WTC11 (cell line): ENCODE results near the gene MRAS. TPM values are rescaled to one million over a fixed set of nuclear protein-coding genes. Genes with fewer than 3 reads are reported as not detected.

ENCODE experiments used
- ATAC-seq: fragments of 200-7000 bp; cut with Tn5 transposase; 2 replicates; pipeline ENCODE4 v1.10.0; 2021; ENCODE audit warnings: mild to moderate bottlenecking, moderate library complexity
- CTCF ChIA-PET: fragments of 300-600 bp; sonication (Branson Sonifier 250); formaldehyde crosslinking; loops from one replicate; lab custom pipeline; 2021; ENCODE audit warnings: antibody characterized with exemption; lab: Charles Lee
- POLR2A ChIA-PET: fragments of 350-600 bp; sonication (Branson Sonifier 250); formaldehyde crosslinking; loops from one replicate; lab custom pipeline; 2021; ENCODE audit warnings: antibody characterized with exemption; lab: Charles Lee
- DNase-seq: peaks from one replicate; pipeline ENCODE4 v3.0.0; 2021; ENCODE audit warnings: low spot score
- H3K27ac Mint-ChIP-seq: 2 replicates; pipeline ENCODE4 v1.8.0; 2021; ENCODE audit warnings: mixed read lengths
- H3K27me3 Mint-ChIP-seq: 2 replicates; pipeline ENCODE4 v1.8.0; 2021; ENCODE audit warnings: low read depth, mild to moderate bottlenecking, moderate library complexity, mixed read lengths
- H3K36me3 Mint-ChIP-seq: 2 replicates; pipeline ENCODE4 v1.8.0; 2021; ENCODE audit warnings: mixed read lengths
- H3K4me1 Mint-ChIP-seq: 2 replicates; pipeline ENCODE4 v1.8.0; 2022; ENCODE audit warnings: mixed read lengths
- H3K4me3 Mint-ChIP-seq: 2 replicates; pipeline ENCODE4 v1.8.0; 2021; ENCODE audit warnings: mild to moderate bottlenecking, moderate library complexity, mixed read lengths
- H3K9me3 Mint-ChIP-seq: 2 replicates; pipeline ENCODE4 v1.8.0; 2021; ENCODE audit warnings: mixed read lengths
- ATF1 ChIP-seq: sonication (generic); formaldehyde crosslinking; IDR thresholded peaks from 2 replicates; pipeline ENCODE4 v1.8.1; 2023; ENCODE audit warnings: mild to moderate bottlenecking, moderate library complexity, missing genetic modification reagents
- ETV6 ChIP-seq: sonication (generic); formaldehyde crosslinking; IDR thresholded peaks from 2 replicates; pipeline ENCODE4 v1.8.1; 2022; ENCODE audit warnings: mild to moderate bottlenecking, missing genetic modification reagents
- FOXJ3 ChIP-seq: sonication (generic); formaldehyde crosslinking; IDR thresholded peaks from 2 replicates; pipeline ENCODE4 v1.9.0; 2021; ENCODE audit warnings: missing genetic modification reagents, mild to moderate bottlenecking, borderline replicate concordance
- FOXP1 ChIP-seq: sonication (generic); formaldehyde crosslinking; IDR thresholded peaks from 2 replicates; pipeline ENCODE4 v1.8.0; 2022; ENCODE audit warnings: missing genetic modification reagents, mild to moderate bottlenecking, moderate library complexity, borderline replicate concordance
- GABPB1 ChIP-seq: sonication (generic); formaldehyde crosslinking; IDR thresholded peaks from 2 replicates; pipeline ENCODE4 v1.8.1; 2023; ENCODE audit warnings: mild to moderate bottlenecking, missing genetic modification reagents
- HMGA2 ChIP-seq: fragments of 250-450 bp; sonication (Bioruptor Pico); IDR thresholded peaks from 2 replicates; pipeline ENCODE4 v1.4.0; 2021; ENCODE audit warnings: mild to moderate bottlenecking, moderate library complexity
- JUN ChIP-seq: sonication (generic); formaldehyde crosslinking; IDR thresholded peaks from 2 replicates; pipeline ENCODE4 v1.8.0; 2023; ENCODE audit warnings: mild to moderate bottlenecking, missing genetic modification reagents
- MXD4 ChIP-seq: fragments of 250-450 bp; sonication (Bioruptor Pico); IDR thresholded peaks from 2 replicates; pipeline ENCODE4 v1.8.0; 2021; ENCODE audit warnings: mild to moderate bottlenecking, moderate library complexity, borderline replicate concordance
- MYBL2 ChIP-seq: sonication (generic); formaldehyde crosslinking; IDR thresholded peaks from 2 replicates; pipeline ENCODE4 v1.8.1; 2023; ENCODE audit warnings: mild to moderate bottlenecking, moderate library complexity, missing genetic modification reagents
- NFATC4 ChIP-seq: fragments of 250-450 bp; sonication (Bioruptor Pico); IDR thresholded peaks from 2 replicates; pipeline ENCODE4 v1.9.0; 2021; ENCODE audit warnings: mild to moderate bottlenecking
- NFYB ChIP-seq: sonication (generic); formaldehyde crosslinking; conservative IDR thresholded peaks from 2 replicates; pipeline ENCODE4 v1.8.0; 2022; ENCODE audit warnings: low read depth, missing genetic modification reagents
- NR1H2 ChIP-seq: sonication (generic); formaldehyde crosslinking; IDR thresholded peaks from 2 replicates; pipeline ENCODE4 v1.9.0; 2021; ENCODE audit warnings: mild to moderate bottlenecking, moderate library complexity, missing genetic modification reagents
- NR2C2 ChIP-seq: sonication (generic); formaldehyde crosslinking; IDR thresholded peaks from 2 replicates; pipeline ENCODE4 v1.8.0; 2022; ENCODE audit warnings: mild to moderate bottlenecking, missing genetic modification reagents
- OVOL2 ChIP-seq: fragments of 250-450 bp; sonication (Bioruptor Pico); IDR thresholded peaks from 2 replicates; pipeline ENCODE4 v1.9.0; 2021; ENCODE audit warnings: mild to moderate bottlenecking, borderline replicate concordance
- PRRX2 ChIP-seq: fragments of 250-450 bp; sonication (Bioruptor Pico); IDR thresholded peaks from 2 replicates; pipeline ENCODE4 v1.8.0; 2021; ENCODE audit warnings: mild to moderate bottlenecking
- SMAD3 ChIP-seq: sonication (generic); formaldehyde crosslinking; IDR thresholded peaks from 2 replicates; pipeline ENCODE4 v1.8.0; 2022; ENCODE audit warnings: missing genetic modification reagents, mild to moderate bottlenecking, borderline replicate concordance
- SP1 ChIP-seq: sonication (generic); formaldehyde crosslinking; conservative IDR thresholded peaks from 2 replicates; pipeline ENCODE4 v1.8.1; 2022; ENCODE audit warnings: missing genetic modification reagents
- ZNF138 ChIP-seq: sonication (generic); formaldehyde crosslinking; conservative IDR thresholded peaks from 2 replicates; pipeline ENCODE4 v1.8.1; 2022; ENCODE audit warnings: mild to moderate bottlenecking, moderate library complexity, missing genetic modification reagents
- ZNF219 ChIP-seq: sonication (generic); formaldehyde crosslinking; IDR thresholded peaks from 2 replicates; pipeline ENCODE4 v1.8.0; 2023; ENCODE audit warnings: missing genetic modification reagents, mild to moderate bottlenecking, borderline replicate concordance
- ZNF396 ChIP-seq: fragments of 250-450 bp; sonication (Bioruptor Pico); IDR thresholded peaks from 2 replicates; pipeline ENCODE4 v1.8.0; 2021; ENCODE audit warnings: mild to moderate bottlenecking, moderate library complexity, borderline replicate concordance
- ZNF416 ChIP-seq: fragments of 250-450 bp; sonication (Bioruptor Pico); IDR thresholded peaks from 2 replicates; pipeline ENCODE4 v1.9.0; 2021; ENCODE audit warnings: mild to moderate bottlenecking, inconsistent platforms
- ZNF423 ChIP-seq: fragments of 250-450 bp; sonication (Bioruptor Pico); IDR thresholded peaks from 2 replicates; pipeline ENCODE4 v2.1.2; 2022; ENCODE audit warnings: mild to moderate bottlenecking, moderate library complexity
- total RNA-seq: library from RNA; stranded (reverse); gene quantifications from 3 replicates; pipeline ENCODE4 v1.2.3, GENCODE V29; 2021
- TF ChIP-seq, protein P1 (sequence below): sonication (generic); formaldehyde crosslinking; IDR thresholded peaks from 2 replicates; pipeline ENCODE4 v1.8.1; 2023; ENCODE audit warnings: mild to moderate bottlenecking, missing genetic modification reagents
- TF ChIP-seq, protein P2 (sequence below): fragments of 250-450 bp; sonication (Bioruptor Pico); conservative IDR thresholded peaks from 2 replicates; pipeline ENCODE4 v1.9.0; 2021; ENCODE audit warnings: mild to moderate bottlenecking
- TF ChIP-seq, protein P3 (sequence below): sonication (generic); formaldehyde crosslinking; IDR thresholded peaks from 2 replicates; pipeline ENCODE4 v1.8.1; 2023; ENCODE audit warnings: mild to moderate bottlenecking, missing genetic modification reagents
- TF ChIP-seq, protein P4 (sequence below): fragments of 250-450 bp; sonication (Bioruptor Pico); IDR thresholded peaks from 2 replicates; pipeline ENCODE4 v1.9.0; 2021; ENCODE audit warnings: mild to moderate bottlenecking, borderline replicate concordance
- TF ChIP-seq, protein P5 (sequence below): sonication (generic); formaldehyde crosslinking; IDR thresholded peaks from 2 replicates; pipeline ENCODE4 v1.8.0; 2022; ENCODE audit warnings: mild to moderate bottlenecking, missing genetic modification reagents

The MRAS gene
- total RNA-seq, 1 experiment from 2014 or later, result 14.8 TPM

DNA sequence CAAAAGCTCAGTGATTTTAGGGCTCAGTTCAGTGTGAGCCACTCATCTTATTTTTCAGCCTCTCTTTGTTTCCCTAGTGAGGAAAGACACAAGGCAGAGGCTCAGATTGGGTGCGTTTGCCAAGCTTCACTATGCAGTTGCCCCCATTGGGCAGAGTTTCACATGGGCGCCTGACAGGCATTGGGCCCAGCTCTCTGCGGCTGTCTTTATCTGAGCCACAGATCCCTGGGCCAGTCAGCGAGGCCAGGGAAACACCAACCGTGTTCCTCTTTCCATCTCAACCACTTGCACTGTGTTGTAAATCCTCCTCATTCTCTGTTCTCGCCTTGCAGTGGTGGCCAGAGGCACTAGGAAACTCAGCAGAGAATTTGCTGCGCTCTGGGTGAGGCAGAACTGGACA, 96.9 kb downstream of the MRAS start:
- POLR2A ChIA-PET, result interaction anchor here (0.6 kb wide), 1 partner anchor 440 kb away, joined by 3 read pairs; no protein-coding TSS in a partner anchor
- ATAC-seq (no peak), DNase-seq (no peak)
- Mint-ChIP-seq H3K9me3 (no peaks in the 10 kb centered on the region), H3K27me3 (no peaks in the 10 kb centered on the region), H3K4me3 (no peak overlapping the region), H3K4me1 (peaks cover 6% of the 10 kb centered on the region), H3K27ac (no peak overlapping the region), H3K36me3 (no peaks in the 10 kb centered on the region)
- CTCF ChIA-PET, result interaction anchor here (0.7 to 3.8 kb wide), 5 partner anchors 11 to 491 kb away, joined by 4 to 10 read pairs (median 5); partner anchors contain the start of gene ESYT3
- TF ChIP-seq SMAD3 (CRISPR knock-in tag) (no peak), GABPB1 (CRISPR knock-in tag) (no peak), ZNF423 (CRISPR knock-in tag) (no peak), ZNF396 (no peak), ATF1 (CRISPR knock-in tag) (no peak), ZNF219 (CRISPR knock-in tag) (no peak), MXD4 (CRISPR knock-in tag) (no peak), SP1 (no peak), ZNF416 (CRISPR knock-in tag) (no peak), JUN (CRISPR knock-in tag) (no peak), NR1H2 (CRISPR knock-in tag) (no peak), ETV6 (CRISPR knock-in tag) (no peak), NFYB (CRISPR knock-in tag) (no peak)
- TF ChIP-seq, protein P1, sequence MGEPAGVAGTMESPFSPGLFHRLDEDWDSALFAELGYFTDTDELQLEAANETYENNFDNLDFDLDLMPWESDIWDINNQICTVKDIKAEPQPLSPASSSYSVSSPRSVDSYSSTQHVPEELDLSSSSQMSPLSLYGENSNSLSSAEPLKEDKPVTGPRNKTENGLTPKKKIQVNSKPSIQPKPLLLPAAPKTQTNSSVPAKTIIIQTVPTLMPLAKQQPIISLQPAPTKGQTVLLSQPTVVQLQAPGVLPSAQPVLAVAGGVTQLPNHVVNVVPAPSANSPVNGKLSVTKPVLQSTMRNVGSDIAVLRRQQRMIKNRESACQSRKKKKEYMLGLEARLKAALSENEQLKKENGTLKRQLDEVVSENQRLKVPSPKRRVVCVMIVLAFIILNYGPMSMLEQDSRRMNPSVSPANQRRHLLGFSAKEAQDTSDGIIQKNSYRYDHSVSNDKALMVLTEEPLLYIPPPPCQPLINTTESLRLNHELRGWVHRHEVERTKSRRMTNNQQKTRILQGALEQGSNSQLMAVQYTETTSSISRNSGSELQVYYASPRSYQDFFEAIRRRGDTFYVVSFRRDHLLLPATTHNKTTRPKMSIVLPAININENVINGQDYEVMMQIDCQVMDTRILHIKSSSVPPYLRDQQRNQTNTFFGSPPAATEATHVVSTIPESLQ, result no peak
- TF ChIP-seq, protein P2, sequence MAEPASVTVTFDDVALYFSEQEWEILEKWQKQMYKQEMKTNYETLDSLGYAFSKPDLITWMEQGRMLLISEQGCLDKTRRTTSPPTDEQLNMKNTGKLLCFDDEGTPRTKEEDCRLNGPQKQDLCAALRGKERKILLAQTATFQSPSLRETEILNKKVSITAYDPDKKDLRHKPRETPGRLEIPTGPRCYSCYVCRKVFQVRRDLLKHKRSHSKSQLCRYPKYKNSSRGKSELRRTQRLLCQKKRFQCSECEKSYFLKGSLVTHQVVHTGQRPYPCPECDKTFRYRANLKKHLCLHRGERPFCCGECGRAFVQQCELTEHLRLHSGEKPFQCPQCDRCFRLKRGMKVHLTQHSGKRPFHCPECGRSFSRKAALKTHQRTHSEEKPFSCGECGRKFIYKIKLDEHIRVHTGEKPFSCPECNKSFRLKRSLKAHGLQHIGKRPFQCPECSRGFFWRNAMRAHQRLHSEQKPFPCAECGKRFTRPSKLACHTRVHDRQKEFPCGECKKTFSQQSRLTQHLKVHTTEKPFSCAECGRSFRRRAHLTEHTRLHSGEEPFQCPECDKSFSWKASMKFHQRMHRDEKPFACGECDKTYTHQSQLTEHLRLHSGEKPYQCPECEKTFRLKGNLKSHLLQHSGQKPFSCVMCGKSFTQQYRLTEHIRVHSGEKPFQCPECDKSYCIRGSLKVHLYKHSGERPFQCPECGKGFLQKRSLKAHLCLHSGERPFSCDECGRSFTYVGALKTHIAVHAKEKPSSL (CRISPR knock-in tag), result no peak
- TF ChIP-seq, protein P3, sequence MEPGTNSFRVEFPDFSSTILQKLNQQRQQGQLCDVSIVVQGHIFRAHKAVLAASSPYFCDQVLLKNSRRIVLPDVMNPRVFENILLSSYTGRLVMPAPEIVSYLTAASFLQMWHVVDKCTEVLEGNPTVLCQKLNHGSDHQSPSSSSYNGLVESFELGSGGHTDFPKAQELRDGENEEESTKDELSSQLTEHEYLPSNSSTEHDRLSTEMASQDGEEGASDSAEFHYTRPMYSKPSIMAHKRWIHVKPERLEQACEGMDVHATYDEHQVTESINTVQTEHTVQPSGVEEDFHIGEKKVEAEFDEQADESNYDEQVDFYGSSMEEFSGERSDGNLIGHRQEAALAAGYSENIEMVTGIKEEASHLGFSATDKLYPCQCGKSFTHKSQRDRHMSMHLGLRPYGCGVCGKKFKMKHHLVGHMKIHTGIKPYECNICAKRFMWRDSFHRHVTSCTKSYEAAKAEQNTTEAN, result no peak
- TF ChIP-seq, all 79 proteins: peak for 0

DNA sequence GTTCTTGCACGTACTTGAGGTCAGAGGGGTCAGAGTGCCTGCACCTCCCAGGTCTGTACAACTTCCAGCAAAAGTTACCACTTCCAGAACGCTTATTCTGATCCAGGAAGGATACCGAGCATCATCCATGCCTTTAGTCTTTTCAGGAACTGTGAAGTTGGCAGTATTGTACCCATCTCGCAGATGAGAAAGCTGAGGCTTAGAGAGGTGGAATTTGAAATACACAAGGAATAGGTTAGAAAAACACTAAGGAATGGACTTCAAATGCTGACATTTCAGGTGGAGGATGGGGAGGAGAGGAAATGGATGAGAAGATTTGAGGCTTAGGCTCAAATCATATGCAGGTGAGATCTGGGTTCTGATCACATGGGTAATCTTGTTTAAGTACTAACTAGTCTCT, 97.3 kb downstream of the MRAS start:
- Mint-ChIP-seq H3K36me3 (no peaks in the 10 kb centered on the region), H3K27me3 (no peaks in the 10 kb centered on the region), H3K9me3 (no peaks in the 10 kb centered on the region), H3K4me1 (peaks cover 6% of the 10 kb centered on the region), H3K4me3 (no peak overlapping the region), H3K27ac (no peak overlapping the region)
- POLR2A ChIA-PET, result interaction anchor here (0.6 kb wide), 1 partner anchor 440 kb away, joined by 3 read pairs; no protein-coding TSS in a partner anchor
- DNase-seq (no peak), ATAC-seq (no peak)
- CTCF ChIA-PET, result interaction anchor here (0.7 to 1.5 kb wide), 4 partner anchors 11 to 491 kb away, joined by 4 to 7 read pairs (median 5); partner anchors contain the start of gene ESYT3
- no peak for TF ChIP-seq HMGA2
- no peak for TF ChIP-seq JUN (CRISPR knock-in tag)
- TF ChIP-seq, protein P4, sequence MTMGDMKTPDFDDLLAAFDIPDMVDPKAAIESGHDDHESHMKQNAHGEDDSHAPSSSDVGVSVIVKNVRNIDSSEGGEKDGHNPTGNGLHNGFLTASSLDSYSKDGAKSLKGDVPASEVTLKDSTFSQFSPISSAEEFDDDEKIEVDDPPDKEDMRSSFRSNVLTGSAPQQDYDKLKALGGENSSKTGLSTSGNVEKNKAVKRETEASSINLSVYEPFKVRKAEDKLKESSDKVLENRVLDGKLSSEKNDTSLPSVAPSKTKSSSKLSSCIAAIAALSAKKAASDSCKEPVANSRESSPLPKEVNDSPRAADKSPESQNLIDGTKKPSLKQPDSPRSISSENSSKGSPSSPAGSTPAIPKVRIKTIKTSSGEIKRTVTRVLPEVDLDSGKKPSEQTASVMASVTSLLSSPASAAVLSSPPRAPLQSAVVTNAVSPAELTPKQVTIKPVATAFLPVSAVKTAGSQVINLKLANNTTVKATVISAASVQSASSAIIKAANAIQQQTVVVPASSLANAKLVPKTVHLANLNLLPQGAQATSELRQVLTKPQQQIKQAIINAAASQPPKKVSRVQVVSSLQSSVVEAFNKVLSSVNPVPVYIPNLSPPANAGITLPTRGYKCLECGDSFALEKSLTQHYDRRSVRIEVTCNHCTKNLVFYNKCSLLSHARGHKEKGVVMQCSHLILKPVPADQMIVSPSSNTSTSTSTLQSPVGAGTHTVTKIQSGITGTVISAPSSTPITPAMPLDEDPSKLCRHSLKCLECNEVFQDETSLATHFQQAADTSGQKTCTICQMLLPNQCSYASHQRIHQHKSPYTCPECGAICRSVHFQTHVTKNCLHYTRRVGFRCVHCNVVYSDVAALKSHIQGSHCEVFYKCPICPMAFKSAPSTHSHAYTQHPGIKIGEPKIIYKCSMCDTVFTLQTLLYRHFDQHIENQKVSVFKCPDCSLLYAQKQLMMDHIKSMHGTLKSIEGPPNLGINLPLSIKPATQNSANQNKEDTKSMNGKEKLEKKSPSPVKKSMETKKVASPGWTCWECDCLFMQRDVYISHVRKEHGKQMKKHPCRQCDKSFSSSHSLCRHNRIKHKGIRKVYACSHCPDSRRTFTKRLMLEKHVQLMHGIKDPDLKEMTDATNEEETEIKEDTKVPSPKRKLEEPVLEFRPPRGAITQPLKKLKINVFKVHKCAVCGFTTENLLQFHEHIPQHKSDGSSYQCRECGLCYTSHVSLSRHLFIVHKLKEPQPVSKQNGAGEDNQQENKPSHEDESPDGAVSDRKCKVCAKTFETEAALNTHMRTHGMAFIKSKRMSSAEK, result no peak
- TF ChIP-seq, protein P5, sequence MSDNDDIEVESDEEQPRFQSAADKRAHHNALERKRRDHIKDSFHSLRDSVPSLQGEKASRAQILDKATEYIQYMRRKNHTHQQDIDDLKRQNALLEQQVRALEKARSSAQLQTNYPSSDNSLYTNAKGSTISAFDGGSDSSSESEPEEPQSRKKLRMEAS (CRISPR knock-in tag), result no peak
- no peak for TF ChIP-seq MYBL2 (CRISPR knock-in tag)
- no peak for TF ChIP-seq FOXP1 (CRISPR knock-in tag)
- no peak for TF ChIP-seq NR2C2 (CRISPR knock-in tag)
- TF ChIP-seq, protein P3, result no peak
- no peak for TF ChIP-seq OVOL2 (CRISPR knock-in tag)
- no peak for TF ChIP-seq NFATC4 (CRISPR knock-in tag)
- TF ChIP-seq FOXJ3 (CRISPR knock-in tag), result no peak
- no peak for TF ChIP-seq PRRX2 (CRISPR knock-in tag)
- TF ChIP-seq ZNF138 (CRISPR knock-in tag), result no peak
